DND-41 (cell line): ENCODE results near the gene GPC6.

Experiments
- CTCF ChIP-seq: IDR thresholded peaks from 2 replicates; pipeline ENCODE4 v1.5.1; 2012; ENCODE audit warnings: borderline replicate concordance, low read length, moderate library complexity, mild to moderate bottlenecking; ENCODE audit not compliant: poor library complexity, severe bottlenecking; ENCODE audit errors: extremely low read depth
- EZH2 ChIP-seq: IDR thresholded peaks from 3 replicates; pipeline ENCODE4 v1.6.1; 2012; ENCODE audit warnings: borderline replicate concordance, low read depth, mild to moderate bottlenecking, moderate library complexity, low read length, inconsistent platforms; ENCODE audit not compliant: severe bottlenecking

DNA sequence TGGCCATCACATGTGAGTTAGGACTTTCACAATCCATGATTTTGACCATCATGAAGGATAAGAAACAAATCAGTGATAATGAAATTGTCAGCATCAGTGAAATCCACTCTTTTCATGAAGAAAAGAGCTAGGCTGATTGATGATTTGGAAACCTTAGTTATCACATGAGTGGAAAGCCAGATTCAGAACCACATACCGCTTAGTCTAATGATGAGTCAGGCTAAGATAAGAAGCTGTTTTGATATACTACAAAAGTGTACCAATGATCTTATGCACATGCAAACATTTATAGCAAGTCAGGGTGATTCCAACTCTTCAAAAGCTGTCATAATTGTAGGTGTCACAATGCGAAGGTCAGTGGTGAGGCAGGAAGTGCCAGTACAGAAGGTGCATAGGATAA lies 519.3 kb downstream of the GPC6 start:
- TF ChIP-seq EZH2 (no peak), CTCF (no peak)
